Activated CD4-positive, alpha-beta memory T cell treated with anti-CD3 and anti-CD28 coated beads for 36 hours (primary cell): ENCODE measurements around the gene DLG5. TPM values are rescaled to one million over a fixed set of nuclear protein-coding genes. Genes with fewer than 3 reads are reported as not detected.

Experiments
- CTCF ChIA-PET: fragments of 350-600 bp; sonication (Branson Sonifier 250); formaldehyde crosslinking; loops from one replicate; lab custom pipeline; 2021; ENCODE audit warnings: antibody characterized with exemption, inconsistent platforms; lab: Charles Lee
- POLR2A ChIA-PET: fragments of 350-600 bp; sonication (Branson Sonifier 250); formaldehyde crosslinking; loops from one replicate; lab custom pipeline; 2021; ENCODE audit warnings: antibody characterized with exemption; lab: Charles Lee
- DNase-seq: peaks from one replicate; pipeline ENCODE4 v3.0.0-alpha.2; 2020
- H3K27ac Mint-ChIP-seq: one replicate; pipeline ENCODE4 v1.8.0; 2021; ENCODE audit warnings: mixed read lengths
- H3K27me3 Mint-ChIP-seq: one replicate; pipeline ENCODE4 v1.8.0; 2021; ENCODE audit warnings: mixed read lengths
- H3K36me3 Mint-ChIP-seq: one replicate; pipeline ENCODE4 v1.8.0; 2021; ENCODE audit warnings: mixed read lengths
- H3K4me1 Mint-ChIP-seq: one replicate; pipeline ENCODE4 v1.8.0; 2021; ENCODE audit warnings: low read depth, mixed read lengths
- H3K4me3 Mint-ChIP-seq: one replicate; pipeline ENCODE4 v1.8.0; 2021; ENCODE audit warnings: mild to moderate bottlenecking, mixed read lengths
- H3K9me3 Mint-ChIP-seq: one replicate; pipeline ENCODE4 v1.8.0; 2021; ENCODE audit warnings: mixed read lengths
- intact Hi-C: fragments of 100-400 bp; cut with micrococcal nuclease; formaldehyde crosslinking; loops from one replicate; pipeline ENCODE4 v1.15.1; 2023
- total RNA-seq, 2 experiments: library from RNA; stranded (reverse); gene quantifications; one replicate each; pipeline ENCODE4 v1.2.3, GENCODE V29; 2021

DLG5 gene
- total RNA-seq, 2 experiments from 2014 or later, result 2.6 to 2.9 TPM

DNA sequence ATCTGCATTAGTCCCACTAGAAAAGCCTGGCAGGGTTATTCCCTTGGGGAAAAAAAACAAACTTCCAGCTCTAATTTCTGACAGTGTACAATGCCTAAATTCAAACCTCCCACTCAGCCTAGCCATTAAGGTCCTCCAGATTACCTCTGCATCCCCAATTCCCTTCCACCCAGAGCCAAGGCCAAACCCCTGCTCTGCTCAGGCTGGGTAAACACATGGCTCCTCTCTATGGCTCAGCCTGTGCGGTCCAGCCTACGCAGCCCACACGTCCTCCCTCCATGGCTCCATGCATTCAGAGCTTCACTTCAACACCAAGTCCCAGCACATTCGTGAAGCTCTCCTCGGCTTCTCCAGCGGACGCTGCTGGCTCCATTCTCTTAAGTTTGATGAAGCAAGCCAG lies 5.2 kb downstream of the DLG5 start:
- DNase-seq, result no peak
- Mint-ChIP-seq H3K4me3 (no peak overlapping the region), H3K27me3 (peaks cover 23% of the 10 kb centered on the region), H3K9me3 (no peaks in the 10 kb centered on the region), H3K4me1 (peaks cover 4% of the 10 kb centered on the region), H3K36me3 (no peaks in the 10 kb centered on the region), H3K27ac (no peak overlapping the region)
- intact Hi-C loops, result no loop called here
- ChIA-PET CTCF (no interaction called here), POLR2A (no interaction called here)

DNA sequence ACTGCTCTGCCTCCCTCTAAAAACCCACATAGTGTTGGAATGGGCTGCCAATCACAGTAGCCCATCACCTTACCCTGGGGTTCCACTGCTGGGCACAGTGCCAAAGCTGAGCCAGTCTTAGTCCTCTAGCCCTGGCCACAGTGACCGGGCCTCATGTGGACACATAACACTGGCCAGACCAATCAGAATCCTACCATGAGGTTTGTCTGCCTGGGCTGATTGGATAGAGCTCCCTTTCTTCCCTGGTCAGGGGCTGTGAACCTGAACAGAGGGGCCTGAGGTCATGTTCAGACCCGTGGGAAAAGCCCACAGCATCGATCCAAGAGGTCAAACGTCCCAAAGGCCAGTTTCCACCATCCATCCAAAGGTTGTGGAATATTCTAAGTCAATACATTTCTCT lies 6.1 kb downstream of the DLG5 start:
- Mint-ChIP-seq H3K27ac (no peak overlapping the region), H3K27me3 (peaks cover 20% of the 10 kb centered on the region), H3K4me1 (peaks cover 4% of the 10 kb centered on the region), H3K9me3 (no peaks in the 10 kb centered on the region), H3K4me3 (no peak overlapping the region), H3K36me3 (no peaks in the 10 kb centered on the region)
- intact Hi-C loops, result no loop called here
- ChIA-PET POLR2A (no interaction called here), CTCF (no interaction called here)
- no peak for DNase-seq

DNA sequence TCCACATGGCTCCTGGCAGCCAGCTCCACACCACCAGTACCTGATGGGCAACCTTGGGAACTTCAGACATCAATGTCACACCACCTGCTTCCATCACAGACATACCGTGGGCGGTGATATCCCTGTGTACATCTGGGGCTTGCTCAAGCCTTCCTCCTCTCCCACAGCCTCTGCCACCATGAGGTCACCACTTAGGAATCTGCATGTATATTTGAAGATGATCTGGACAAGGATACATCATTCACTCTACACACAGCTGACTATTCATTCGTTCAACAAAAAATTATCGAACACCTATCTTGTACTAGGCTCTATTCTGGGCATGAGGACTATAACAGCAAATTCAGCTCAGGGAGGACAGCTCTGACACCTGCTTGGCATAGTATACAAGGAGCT lies 6.8 kb downstream of the DLG5 start:
- Mint-ChIP-seq H3K4me1 (no peaks in the 10 kb centered on the region), H3K27ac (no peak overlapping the region), H3K27me3 (peaks cover 15% of the 10 kb centered on the region), H3K4me3 (no peak overlapping the region), H3K36me3 (no peaks in the 10 kb centered on the region), H3K9me3 (no peaks in the 10 kb centered on the region)
- intact Hi-C loops, result no loop called here
- ChIA-PET CTCF (no interaction called here), POLR2A (no interaction called here)
- DNase-seq, result no peak

DNA sequence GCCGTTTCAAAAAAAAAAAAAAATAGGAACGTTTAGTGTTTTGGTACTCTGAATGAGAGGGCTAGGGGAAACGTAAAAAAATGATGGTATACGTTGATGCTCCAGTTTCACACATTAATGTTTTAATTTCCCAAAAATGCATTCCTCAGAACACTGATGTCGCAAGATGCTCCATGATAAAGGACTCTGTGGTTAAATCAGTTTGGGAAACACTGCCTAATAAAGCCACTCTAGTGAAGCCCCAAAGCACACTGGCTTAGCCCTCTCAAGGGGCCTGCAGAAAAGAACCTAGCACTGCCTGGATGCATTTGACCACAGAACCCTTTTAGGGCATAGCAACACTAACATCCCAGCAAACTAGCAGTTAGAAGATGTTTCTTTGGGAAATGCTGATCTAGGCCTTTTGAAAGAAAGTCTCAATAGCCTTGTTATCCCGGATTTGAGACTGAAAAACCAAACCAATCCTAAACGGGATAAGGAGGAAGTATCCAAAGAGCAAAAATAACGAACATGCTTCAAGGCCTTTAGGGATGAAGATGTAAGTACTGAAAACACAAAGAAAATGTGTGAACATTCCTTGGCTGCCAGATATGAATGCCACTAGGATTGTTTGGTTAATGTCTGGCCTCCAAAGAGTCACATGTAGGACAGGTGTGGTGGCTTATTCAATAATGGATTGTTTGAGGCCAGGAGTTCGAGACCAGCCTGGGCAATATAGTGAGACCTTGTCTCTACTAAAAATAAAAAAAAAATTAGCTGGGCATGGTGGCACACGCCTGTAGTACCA lies 11.0 kb downstream of the DLG5 start:
- Mint-ChIP-seq H3K27me3 (peaks cover 2% of the 10 kb centered on the region), H3K36me3 (no peaks in the 10 kb centered on the region), H3K27ac (no peak overlapping the region), H3K4me1 (no peaks in the 10 kb centered on the region), H3K4me3 (no peak overlapping the region), H3K9me3 (no peaks in the 10 kb centered on the region)
- CTCF ChIA-PET, result no interaction called here
- no peak for DNase-seq
- POLR2A ChIA-PET, result no interaction called here
- intact Hi-C loops, result no loop called here

DNA sequence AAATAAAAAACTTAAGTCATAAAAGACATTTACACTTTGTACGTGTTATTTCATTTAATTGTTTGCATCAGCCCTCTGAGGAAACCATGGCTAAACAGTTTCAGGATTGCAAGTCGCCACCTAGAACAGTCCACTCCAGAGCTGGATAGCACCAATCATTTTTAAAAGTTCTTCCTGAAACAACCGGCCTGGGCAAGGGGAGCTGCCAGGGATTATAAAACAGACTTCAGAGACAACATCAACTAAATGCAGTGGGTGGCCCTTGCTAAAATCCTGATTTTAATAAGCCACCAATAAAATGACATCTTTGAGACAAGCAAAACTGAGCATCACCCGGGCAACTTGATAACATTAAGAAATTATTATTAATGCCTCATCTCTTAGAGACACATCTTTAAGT lies 13.5 kb downstream of the DLG5 start:
- no peaks in the 10 kb centered on the region for H3K36me3 Mint-ChIP-seq
- no peaks in the 10 kb centered on the region for H3K9me3 Mint-ChIP-seq
- CTCF ChIA-PET, result no interaction called here
- H3K4me1 Mint-ChIP-seq, result no peaks in the 10 kb centered on the region
- POLR2A ChIA-PET, result no interaction called here
- intact Hi-C loops, result no loop called here
- no peak for DNase-seq
- H3K27me3 Mint-ChIP-seq, result peaks cover 6% of the 10 kb centered on the region
- no peak overlapping the region for H3K4me3 Mint-ChIP-seq
- no peak overlapping the region for H3K27ac Mint-ChIP-seq

DNA sequence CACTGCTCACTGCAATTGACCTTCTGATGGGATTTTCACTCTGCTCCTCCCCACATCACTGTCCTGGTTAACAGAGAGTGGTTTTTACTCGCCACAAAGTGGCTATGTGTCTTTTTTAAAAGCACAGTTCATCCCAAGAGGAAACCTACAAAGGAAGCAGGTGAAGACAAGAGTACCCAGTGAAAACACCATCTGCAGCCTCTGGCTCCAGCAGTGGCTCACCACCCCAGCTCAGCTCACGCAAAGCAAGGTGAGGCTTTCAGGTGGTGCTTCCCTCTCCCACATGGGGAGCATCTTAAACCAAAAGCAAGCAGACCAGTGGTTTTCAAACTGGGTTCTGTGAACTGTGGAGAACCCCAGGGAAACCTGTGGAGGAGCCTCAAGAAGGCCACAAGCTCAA lies 14.0 kb downstream of the DLG5 start:
- intact Hi-C loops, result no loop called here
- ChIA-PET CTCF (no interaction called here), POLR2A (no interaction called here)
- H3K4me1 Mint-ChIP-seq, result no peaks in the 10 kb centered on the region
- no peaks in the 10 kb centered on the region for H3K36me3 Mint-ChIP-seq
- no peak overlapping the region for H3K27ac Mint-ChIP-seq
- no peak overlapping the region for H3K4me3 Mint-ChIP-seq
- H3K9me3 Mint-ChIP-seq, result no peaks in the 10 kb centered on the region
- no peak for DNase-seq
- peaks cover 9% of the 10 kb centered on the region for H3K27me3 Mint-ChIP-seq

DNA sequence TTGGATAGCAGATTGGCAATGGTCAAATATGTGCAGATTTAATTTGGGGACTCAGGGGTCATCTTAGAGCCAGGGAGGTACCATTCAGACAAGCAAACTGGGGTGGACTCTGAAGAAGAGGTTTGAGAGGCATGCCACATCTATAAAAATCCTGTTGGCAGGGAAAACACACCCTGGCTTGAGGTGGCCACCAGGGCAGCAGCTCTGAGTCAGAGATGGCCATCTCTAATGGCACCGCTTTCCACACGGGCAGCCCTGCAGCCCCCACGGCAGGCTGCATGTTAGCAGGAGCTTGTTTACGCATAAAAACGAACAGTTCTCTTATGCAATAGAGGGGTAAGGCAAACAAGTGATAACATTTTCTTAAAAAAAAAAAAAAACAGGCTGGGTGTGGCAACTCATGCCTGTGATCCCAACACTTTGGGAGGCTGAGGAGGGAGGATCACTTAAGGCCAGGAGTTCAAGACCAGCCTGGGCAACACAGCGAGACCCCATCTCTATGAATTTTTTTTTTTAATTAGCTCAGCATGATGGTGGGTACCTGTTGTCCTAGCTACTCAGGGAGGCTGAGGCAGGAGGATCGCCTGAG lies 14.9 kb downstream of the DLG5 start:
- no peak for DNase-seq
- Mint-ChIP-seq H3K36me3 (no peaks in the 10 kb centered on the region), H3K4me3 (no peak overlapping the region), H3K27me3 (peaks cover 9% of the 10 kb centered on the region), H3K27ac (no peak overlapping the region), H3K4me1 (no peaks in the 10 kb centered on the region), H3K9me3 (no peaks in the 10 kb centered on the region)
- ChIA-PET CTCF (no interaction called here), POLR2A (no interaction called here)
- intact Hi-C loops, result no loop called here

DNA sequence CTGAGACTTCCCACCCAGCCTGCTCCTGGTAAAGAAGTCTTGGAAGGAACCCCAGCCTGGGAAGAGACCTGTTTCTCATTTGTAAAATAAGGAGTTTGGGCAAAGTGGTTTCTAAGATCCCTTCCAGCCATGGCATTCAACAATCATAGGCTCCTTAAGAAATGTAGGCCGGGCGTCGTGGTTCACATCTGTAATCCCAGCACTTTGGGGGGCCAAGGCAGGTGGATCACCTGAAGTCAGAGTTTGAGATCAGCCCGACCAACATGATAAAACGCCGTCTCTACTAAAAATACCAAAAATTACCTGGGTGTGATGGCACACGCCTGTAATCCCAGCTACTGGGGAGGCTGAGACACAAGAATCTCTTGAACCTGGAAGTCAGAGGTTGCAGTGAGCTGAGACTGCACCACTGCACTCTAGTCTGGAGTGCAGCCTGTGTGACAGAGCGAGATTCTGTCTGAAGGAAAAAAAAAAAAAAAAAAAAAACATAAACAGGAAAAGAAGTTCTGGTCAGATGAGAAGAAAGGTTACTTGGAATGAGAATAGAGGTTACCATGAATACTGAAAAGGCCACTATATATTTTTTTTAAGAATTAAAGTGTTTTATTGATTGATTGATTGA lies 15.9 kb downstream of the DLG5 start:
- ChIA-PET CTCF (interaction anchor here (0.6 kb wide), 1 partner anchor 52 kb away, joined by 3 read pairs; no protein-coding TSS in a partner anchor), POLR2A (no interaction called here)
- no peak overlapping the region for H3K27ac Mint-ChIP-seq
- DNase-seq, result no peak
- no peak overlapping the region for H3K4me3 Mint-ChIP-seq
- intact Hi-C loops, result no loop called here
- H3K36me3 Mint-ChIP-seq, result no peaks in the 10 kb centered on the region
- H3K9me3 Mint-ChIP-seq, result no peaks in the 10 kb centered on the region
- peaks cover 9% of the 10 kb centered on the region for H3K27me3 Mint-ChIP-seq
- no peaks in the 10 kb centered on the region for H3K4me1 Mint-ChIP-seq

DNA sequence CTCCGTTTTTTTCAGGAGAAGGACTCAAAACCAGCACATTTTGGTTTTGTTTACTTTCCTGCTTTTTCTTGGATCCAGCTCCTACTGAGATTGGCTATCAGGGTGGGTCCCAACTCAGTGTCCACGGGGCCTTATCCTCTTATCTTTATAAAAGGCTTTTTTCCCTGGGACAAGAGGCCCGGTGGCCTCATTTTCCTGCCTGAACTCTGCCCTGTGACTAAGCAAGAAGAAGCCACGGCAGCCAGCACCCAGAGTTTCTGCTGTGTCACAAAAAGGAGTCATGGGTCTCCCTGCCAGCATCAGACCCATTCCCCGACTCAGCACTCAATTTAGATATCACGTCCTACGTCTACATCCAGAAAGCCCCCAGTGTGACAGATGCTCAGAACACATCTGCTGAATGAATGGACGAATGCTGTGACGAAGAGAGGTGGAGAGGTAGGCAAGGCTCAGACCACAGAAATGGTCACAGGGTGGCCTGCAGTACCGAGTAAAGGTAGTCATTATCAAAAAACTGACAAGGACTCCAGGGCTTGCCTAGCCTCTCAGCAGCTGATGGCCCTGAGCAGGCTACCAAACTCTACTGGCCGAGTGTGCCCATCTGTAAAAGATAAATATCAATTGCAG lies 16.7 kb downstream of the DLG5 start:
- no peaks in the 10 kb centered on the region for H3K9me3 Mint-ChIP-seq
- CTCF ChIA-PET, result no interaction called here
- no peaks in the 10 kb centered on the region for H3K4me1 Mint-ChIP-seq
- H3K27ac Mint-ChIP-seq, result no peak overlapping the region
- DNase-seq, result no peak
- intact Hi-C loops, result no loop called here
- H3K36me3 Mint-ChIP-seq, result no peaks in the 10 kb centered on the region
- H3K4me3 Mint-ChIP-seq, result no peak overlapping the region
- H3K27me3 Mint-ChIP-seq, result peaks cover 9% of the 10 kb centered on the region
- POLR2A ChIA-PET, result no interaction called here

DNA sequence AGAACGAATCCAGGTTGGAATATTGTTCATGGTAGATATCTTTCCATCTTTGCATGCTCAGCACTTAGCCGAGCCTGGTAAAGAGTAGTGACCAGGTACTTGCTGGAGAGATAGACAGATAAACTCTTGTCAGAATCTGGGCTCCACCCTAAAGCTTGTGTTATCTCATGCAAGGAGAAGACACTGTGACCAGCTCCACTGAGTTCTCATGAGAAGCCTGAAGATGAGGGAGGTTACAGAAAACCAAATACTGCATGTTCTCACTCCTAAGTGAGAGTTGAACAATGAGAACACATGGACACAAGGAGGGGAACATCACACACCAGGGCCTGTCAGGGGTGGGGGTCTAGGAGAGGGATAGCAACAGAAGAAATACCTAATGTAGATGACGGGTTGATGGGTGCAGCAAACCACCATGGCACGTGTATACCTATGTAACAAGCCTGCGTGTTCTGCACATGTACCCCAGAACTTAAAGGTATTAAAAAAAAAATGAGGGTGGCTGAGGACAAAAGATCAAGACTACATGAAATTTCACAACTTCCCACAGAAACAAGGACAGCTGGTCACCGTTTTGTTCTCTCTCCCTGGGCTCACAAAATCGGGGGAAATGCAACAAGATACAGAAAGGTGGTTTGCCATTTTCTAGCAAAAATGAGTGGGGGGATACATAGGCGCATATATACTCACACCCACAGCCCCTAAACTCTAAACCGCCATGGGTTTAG lies 17.4 kb downstream of the DLG5 start:
- Mint-ChIP-seq H3K9me3 (no peaks in the 10 kb centered on the region), H3K27me3 (peaks cover 9% of the 10 kb centered on the region), H3K4me1 (no peaks in the 10 kb centered on the region), H3K36me3 (no peaks in the 10 kb centered on the region), H3K4me3 (no peak overlapping the region), H3K27ac (no peak overlapping the region)
- ChIA-PET CTCF (no interaction called here), POLR2A (interaction anchor here (0.6 kb wide), 1 partner anchor 650 kb away, joined by 3 read pairs; no protein-coding TSS in a partner anchor)
- intact Hi-C loops, result no loop called here
- no peak for DNase-seq

DNA sequence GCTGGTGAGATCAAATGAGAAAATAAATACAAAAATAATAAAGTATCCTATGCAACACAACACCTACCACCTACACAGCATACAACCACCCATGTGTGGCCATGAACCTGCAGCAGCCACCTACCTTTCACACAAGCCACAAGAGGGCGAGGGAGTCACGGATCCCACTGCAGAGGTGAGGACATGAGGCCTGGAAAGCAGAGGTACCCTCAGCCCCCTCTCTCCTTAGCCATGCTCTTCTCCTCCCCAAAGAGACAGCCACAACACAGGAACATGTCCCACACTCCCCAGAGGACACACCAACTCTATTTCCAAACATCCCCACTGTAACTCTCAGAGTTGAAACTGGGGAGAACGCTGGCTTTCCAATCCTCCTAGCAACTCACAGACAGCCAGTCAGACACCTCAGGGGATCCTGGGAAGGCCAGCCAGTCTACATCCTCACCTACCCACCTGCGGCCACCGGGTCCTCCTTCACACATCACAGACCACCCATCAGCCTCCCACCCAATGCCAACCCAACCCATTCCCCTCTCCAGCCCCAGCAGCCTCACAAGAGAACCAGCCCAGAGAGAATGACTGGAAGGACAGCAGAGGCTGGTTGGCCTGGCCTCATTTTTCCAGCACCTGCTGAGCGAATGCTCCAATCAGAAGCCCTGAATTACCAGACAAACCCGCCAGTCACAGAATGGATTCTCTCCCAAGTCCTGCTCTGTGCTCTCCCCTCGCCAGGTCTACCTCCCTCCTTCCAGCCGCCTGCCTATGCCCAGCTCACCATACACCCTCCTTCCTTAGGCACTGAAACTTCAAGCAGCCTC lies 18.4 kb downstream of the DLG5 start:
- ChIA-PET POLR2A (no interaction called here), CTCF (no interaction called here)
- Mint-ChIP-seq H3K4me1 (no peaks in the 10 kb centered on the region), H3K4me3 (no peak overlapping the region), H3K9me3 (no peaks in the 10 kb centered on the region), H3K27ac (no peak overlapping the region), H3K27me3 (peaks cover 9% of the 10 kb centered on the region), H3K36me3 (no peaks in the 10 kb centered on the region)
- DNase-seq, result no peak
- intact Hi-C loops, result no loop called here
